Kidney (tissue), 14 donors: Measurements from ENCODE around the gene B4GALNT3. TPM values are rescaled to one million over a fixed set of nuclear protein-coding genes. Genes with fewer than 3 reads are reported as not detected.

ENCODE experiments used
- DNase-seq, 5 donors: peaks; one replicate each; pipeline ENCODE4 v3.0.0-alpha.2; 2013 to 2020
- FAIRE-seq: peaks from 2 replicates; lab custom pipeline; 2012; peaks lifted over from hg19 to GRCh38; lab: Jason Lieb, UNC
- H3K27ac ChIP-seq, 2 donors: one replicate each; pipeline ENCODE4 v1.7.0; 2013; ENCODE audit warnings: low read depth in 2 of 2, low read length in 2 of 2, inconsistent platforms in 1 of 2
- H3K27me3 ChIP-seq: one replicate; pipeline ENCODE4 v1.7.1; 2013; ENCODE audit warnings: low read length, inconsistent platforms; ENCODE audit not compliant: control insufficient read depth, insufficient read depth
- H3K36me3 ChIP-seq, 3 donors: one replicate each; pipeline versions ENCODE4 v1.7.0 to v1.7.1; 2013; ENCODE audit warnings: low read length in 3 of 3, control low read depth in 1 of 3, inconsistent platforms in 1 of 3; ENCODE audit not compliant: insufficient read depth in 3 of 3, control insufficient read depth in 2 of 3
- H3K4me1 ChIP-seq, 3 donors: one replicate each; pipeline versions ENCODE4 v1.7.0 to v1.7.1; 2013; ENCODE audit warnings: low read length in 3 of 3, inconsistent platforms in 1 of 3, low read depth in 1 of 3; ENCODE audit not compliant: control insufficient read depth in 2 of 3, insufficient read depth in 2 of 3
- H3K4me3 ChIP-seq, 3 donors: one replicate each; pipeline versions ENCODE4 v1.7.0 to v1.8.1; 2013; ENCODE audit warnings: low read length in 3 of 3, control low read depth in 1 of 3, inconsistent platforms in 1 of 3
- H3K9ac ChIP-seq, 3 donors: one replicate each; pipeline versions ENCODE4 v1.7.0 to v1.7.1; 2013; ENCODE audit warnings: low read length in 3 of 3, control low read depth in 1 of 3, inconsistent platforms in 1 of 3
- H3K9me3 ChIP-seq, 3 donors: one replicate each; pipeline versions ENCODE4 v1.7.0 to v1.7.1; 2013; ENCODE audit warnings: low read length in 3 of 3, control low read depth in 1 of 3, inconsistent platforms in 1 of 3; ENCODE audit not compliant: control insufficient read depth in 2 of 3, insufficient read depth in 1 of 3
- intact Hi-C: fragments of 100-400 bp; cut with DNase I; formaldehyde crosslinking; loops from one replicate; pipeline ENCODE4 v1.11.1; 2022
- polyA plus RNA-seq: library from polyadenylated mRNA; stranded (reverse); fragments of 350-450 nt; fragmentation: Illumina TruSeq; extraction: RNeasy Lipid Tissue Mini Kit (QIAGEN cat#74804); gene quantifications from one replicate; pipeline ENCODE4 v1.2.3, GENCODE V29; 2014; ENCODE audit warnings: low read depth, low replicate concordance; ENCODE audit not compliant: insufficient read depth
- total RNA-seq: library from RNA; stranded (reverse); fragmentation: NEBNext Ultra II Directional; extraction: Animal tissue kit (Norgen Biotek cat#: 25700); gene quantifications from one replicate; pipeline ENCODE4 v1.2.1, GENCODE V29; 2021
- TF ChIP-seq, protein P1 (sequence below): IDR thresholded peaks from 3 replicates; pipeline ENCODE4 v1.5.1; 2012; ENCODE audit warnings: mild to moderate bottlenecking, moderate library complexity, borderline replicate concordance; ENCODE audit not compliant: insufficient read depth; ENCODE audit errors: extremely low read depth
- donor health status: control.
- donor health status: control.
- donor health status: control.
- donor health status: control.
- donor health status: control.
- donor health status: DM: yes; HTN: yes; CAD: no.
- donor health status: Normal renal cell carcinoma (clear cell type).

The B4GALNT3 gene
- total and polyA plus RNA-seq, 2 donors from 2014 or later: 11.3 to 12.5 TPM

DNA sequence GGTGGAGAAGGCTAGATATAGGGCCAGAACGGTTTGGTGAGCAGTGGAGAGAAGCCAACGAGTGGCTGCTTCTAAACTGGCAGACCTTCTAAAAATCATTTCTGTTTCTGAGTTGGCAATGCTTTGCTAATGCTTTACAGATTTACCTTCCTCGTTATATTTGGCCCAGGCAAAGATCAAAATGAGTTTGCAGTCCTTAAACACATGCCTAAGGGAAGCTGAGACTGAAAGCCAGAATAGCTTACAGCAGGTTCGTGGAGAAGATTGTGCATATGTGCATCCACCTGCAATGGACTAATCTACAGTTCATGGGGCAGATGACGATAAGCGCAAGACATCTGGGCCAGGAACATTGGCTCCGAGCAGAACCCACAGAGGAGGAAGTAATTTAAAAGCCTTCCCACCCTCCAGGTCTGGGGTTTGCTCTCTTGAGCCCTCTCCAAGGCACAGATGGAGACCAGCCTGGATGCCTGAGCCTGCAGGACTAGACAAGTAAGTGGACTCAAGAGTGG is 104.1 kb downstream of the B4GALNT3 start:
- DNase-seq: no peak
- TF ChIP-seq, protein P1, sequence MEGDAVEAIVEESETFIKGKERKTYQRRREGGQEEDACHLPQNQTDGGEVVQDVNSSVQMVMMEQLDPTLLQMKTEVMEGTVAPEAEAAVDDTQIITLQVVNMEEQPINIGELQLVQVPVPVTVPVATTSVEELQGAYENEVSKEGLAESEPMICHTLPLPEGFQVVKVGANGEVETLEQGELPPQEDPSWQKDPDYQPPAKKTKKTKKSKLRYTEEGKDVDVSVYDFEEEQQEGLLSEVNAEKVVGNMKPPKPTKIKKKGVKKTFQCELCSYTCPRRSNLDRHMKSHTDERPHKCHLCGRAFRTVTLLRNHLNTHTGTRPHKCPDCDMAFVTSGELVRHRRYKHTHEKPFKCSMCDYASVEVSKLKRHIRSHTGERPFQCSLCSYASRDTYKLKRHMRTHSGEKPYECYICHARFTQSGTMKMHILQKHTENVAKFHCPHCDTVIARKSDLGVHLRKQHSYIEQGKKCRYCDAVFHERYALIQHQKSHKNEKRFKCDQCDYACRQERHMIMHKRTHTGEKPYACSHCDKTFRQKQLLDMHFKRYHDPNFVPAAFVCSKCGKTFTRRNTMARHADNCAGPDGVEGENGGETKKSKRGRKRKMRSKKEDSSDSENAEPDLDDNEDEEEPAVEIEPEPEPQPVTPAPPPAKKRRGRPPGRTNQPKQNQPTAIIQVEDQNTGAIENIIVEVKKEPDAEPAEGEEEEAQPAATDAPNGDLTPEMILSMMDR: no peak
- Histone ChIP-seq H3K9me3 (no peaks in the 10 kb centered on the region), H3K4me3 (no peak overlapping the region), H3K27me3 (no peaks in the 10 kb centered on the region), H3K27ac (no peak overlapping the region), H3K36me3 (no peaks in the 10 kb centered on the region), H3K9ac (no peak overlapping the region), H3K4me1 (no peaks in the 10 kb centered on the region)
- intact Hi-C loops: no loop called here
- no peak for FAIRE-seq

GRCh38 chr12:565161-565560 is 105.4 kb downstream of the B4GALNT3 start:
- intact Hi-C loops: no loop called here
- Histone ChIP-seq H3K9me3 (no peaks in the 10 kb centered on the region), H3K4me3 (no peak overlapping the region), H3K36me3 (no peaks in the 10 kb centered on the region), H3K27ac (no peak overlapping the region), H3K27me3 (no peaks in the 10 kb centered on the region), H3K9ac (no peak overlapping the region), H3K4me1 (peaks cover 0 to under 1% (median 0%) of the 10 kb centered on the region in 3 donors)
- no peak for DNase-seq
- TF ChIP-seq, protein P1: no peak
- no peak for FAIRE-seq

DNA sequence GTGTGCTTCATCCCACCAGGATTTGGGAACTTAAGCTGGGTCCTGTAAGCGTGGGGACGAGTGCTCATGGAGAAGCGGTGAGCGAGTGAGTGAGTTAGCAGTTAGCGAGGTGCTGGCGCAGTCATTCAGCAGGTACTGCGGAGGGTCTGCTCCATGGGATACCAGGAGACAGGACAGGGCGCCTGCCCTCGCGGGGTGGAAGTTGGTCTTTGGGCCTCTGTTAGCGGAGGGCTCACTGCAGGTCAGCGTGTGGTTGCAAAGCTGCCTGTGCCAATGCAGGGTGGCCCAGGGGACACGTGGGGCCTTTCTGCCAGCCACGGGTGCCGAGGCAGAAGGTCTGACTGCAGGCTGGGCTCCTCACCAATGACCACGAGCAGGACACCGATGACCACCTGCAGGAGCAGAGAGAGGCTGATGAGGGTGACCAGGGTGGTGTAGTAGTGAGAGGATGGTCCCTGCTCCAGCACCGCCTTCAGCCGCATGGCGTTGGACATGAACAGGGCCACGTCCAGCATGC is 105.9 kb downstream of the B4GALNT3 start:
- no peak for FAIRE-seq
- no peaks in the 10 kb centered on the region for H3K9me3 ChIP-seq
- intact Hi-C loops: no loop called here

More for the DNA sequence above, 105.9 kb downstream of the B4GALNT3 start:
- no peak overlapping the region for H3K27ac ChIP-seq
- H3K36me3 ChIP-seq: no peaks in the 10 kb centered on the region
- H3K27me3 ChIP-seq: no peaks in the 10 kb centered on the region
- TF ChIP-seq, protein P1: no peak
- H3K4me3 ChIP-seq: no peak overlapping the region
- DNase-seq: no peak
- peaks cover 0 to 5% (median 0%) of the 10 kb centered on the region in 3 donors for H3K4me1 ChIP-seq
- no peak overlapping the region for H3K9ac ChIP-seq
